ENCODE results near the gene EIF2AK3.
"Not testable (repeated sequence)": the region's sequence is repeated elsewhere in the genome, so short reads cannot be mapped to it uniquely, and the experiment has no call there.

Gene EIF2AK3

DNA sequence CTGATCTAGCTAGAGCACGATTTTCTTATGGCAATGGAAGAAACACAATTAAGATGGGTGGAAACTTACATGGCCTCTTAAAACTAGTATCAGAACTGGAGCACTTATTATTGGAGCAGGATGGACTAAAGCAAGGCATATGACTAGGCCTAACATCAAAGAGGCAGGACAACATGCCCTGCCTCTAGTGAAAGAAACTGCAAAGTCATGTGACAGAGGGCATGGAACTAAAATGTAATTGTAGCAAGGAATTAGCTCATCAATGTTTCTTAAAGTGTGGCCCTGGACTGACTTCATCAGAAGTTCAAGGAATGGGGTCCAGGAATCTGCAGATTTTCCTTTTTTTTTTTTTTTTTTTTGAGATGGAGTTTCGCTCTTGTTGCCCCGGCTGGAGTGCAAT lies 5.3 kb upstream of the EIF2AK3 start:
- DNase-seq: no peak

DNA sequence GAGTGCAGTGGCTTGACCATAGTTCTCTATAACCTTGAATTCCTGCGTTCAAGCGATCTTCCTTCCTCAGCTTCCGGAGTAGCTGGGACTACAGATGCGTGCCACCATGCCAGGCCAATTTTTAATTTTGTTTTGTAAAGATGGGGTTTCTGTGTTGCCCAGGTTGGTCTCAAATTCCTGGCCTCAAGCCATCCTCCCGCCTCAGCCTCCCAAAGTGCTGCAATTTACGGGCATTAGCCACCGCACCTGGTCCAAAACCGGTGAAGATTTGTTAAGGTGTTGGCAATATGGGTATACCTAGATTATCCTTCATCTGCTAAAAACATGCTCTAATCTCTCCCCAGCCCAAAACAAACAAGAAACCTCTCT lies 1.3 kb upstream of the EIF2AK3 start:
- DNase-seq: no peak

GRCh38 chr2:88627856-88628570 lies 749 bp upstream of the EIF2AK3 start:
- DNase-seq: peak; percentile 91

DNA sequence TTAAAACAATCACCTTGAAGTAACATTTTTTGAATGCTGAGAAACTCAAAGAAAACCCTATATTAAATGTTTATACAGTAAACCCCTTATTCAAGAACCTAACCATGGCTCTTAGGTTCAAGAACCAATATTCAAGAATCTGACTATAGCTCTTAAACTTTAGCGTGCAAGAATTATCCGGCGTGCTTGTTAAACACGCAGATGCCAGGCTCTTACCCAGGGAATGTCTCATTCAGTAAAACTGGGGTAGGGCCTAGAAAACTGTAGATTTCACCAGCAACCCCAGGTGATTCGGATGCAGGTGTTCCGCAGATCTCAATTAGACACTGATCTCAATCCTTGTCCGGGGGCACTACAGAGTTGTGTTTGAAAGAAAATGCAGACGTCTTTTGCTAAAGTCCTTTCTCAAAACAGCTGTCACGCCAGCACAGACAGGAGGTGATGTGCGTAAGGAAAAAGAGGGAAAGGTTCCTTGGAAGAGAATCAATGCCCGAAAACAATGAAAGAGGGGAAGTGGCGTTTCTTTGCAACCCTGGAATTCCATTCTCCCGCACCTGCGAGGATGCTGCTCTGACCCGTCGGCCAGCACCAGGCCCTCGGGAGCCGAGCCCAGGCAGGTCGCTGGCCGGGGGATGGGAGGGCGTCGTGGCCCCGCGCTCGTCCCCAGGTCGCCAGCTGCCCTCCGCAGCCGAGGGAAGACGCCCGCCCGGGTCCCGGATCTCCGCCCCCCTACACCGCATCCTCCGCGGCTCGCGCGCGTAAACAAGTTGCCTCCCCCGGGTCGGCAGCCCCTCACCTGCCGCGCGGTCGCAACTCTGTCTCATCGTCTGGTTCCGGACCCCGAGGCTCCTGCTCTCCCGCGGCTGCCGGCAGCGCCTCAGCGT lies 851 bp downstream of the EIF2AK3 start:
- DNase-seq: peak; percentile 82

DNA sequence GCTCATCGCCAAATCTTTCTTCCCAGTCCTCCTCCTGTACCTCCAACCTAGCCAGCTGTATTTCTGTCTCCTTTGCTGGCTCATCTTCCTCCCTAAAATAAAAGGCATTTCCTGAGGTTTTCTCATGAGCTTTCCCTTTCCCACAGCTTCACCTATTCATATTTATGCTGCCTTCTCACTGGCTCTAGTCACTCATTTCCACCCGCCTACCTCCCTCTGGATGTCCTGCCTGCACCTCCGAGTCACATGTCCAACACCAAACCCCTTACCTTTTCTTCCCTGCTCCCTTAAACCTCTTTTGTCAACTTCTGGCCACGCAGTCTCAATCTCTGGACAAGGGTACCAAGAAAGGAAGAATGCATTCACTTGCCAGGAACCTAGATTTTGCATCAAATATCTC lies 2.8 kb downstream of the EIF2AK3 start:
- DNase-seq: no peak

- DNase-seq: not testable (repeated sequence)
These were observed 3.3 kb downstream of the EIF2AK3 start for GRCh38 chr2:88623831-88624465.

- DNase-seq: no peak
These were observed 5.0 kb downstream of the EIF2AK3 start for GRCh38 chr2:88622307-88622706.

DNA sequence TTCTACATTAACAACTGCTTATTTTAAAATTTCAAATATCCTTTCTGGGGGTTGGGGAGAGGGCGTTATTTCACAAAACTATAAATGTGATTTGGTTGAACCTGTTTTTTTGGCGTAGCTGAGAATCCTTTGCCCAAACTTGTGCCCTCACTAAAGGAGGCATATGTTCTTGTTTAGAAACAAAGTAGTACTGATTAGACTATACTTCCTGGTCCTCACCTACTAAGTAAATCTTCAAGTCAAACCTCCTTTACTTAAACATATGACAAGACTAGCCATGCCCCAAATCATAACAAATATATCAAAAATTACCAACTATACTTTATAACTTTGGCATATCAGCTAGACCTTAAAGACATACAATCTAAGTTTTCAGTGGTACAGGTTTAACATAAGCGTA lies 5.8 kb downstream of the EIF2AK3 start:
- DNase-seq: no peak

- no peak for DNase-seq
These were observed 7.2 kb downstream of the EIF2AK3 start for GRCh38 chr2:88620015-88620414.

- no peak for DNase-seq
These were observed 11.4 kb downstream of the EIF2AK3 start for GRCh38 chr2:88615822-88616221.

- no peak for DNase-seq
These were observed 12.6 kb downstream of the EIF2AK3 start for GRCh38 chr2:88614497-88615157.

- DNase-seq: no peak
These were observed 13.3 kb downstream of the EIF2AK3 start for GRCh38 chr2:88613921-88614320.

- DNase-seq: no peak
These were observed 19.1 kb downstream of the EIF2AK3 start for GRCh38 chr2:88608184-88608583.

- no peak for DNase-seq
These were observed 19.8 kb downstream of the EIF2AK3 start for GRCh38 chr2:88607416-88607815.

DNA sequence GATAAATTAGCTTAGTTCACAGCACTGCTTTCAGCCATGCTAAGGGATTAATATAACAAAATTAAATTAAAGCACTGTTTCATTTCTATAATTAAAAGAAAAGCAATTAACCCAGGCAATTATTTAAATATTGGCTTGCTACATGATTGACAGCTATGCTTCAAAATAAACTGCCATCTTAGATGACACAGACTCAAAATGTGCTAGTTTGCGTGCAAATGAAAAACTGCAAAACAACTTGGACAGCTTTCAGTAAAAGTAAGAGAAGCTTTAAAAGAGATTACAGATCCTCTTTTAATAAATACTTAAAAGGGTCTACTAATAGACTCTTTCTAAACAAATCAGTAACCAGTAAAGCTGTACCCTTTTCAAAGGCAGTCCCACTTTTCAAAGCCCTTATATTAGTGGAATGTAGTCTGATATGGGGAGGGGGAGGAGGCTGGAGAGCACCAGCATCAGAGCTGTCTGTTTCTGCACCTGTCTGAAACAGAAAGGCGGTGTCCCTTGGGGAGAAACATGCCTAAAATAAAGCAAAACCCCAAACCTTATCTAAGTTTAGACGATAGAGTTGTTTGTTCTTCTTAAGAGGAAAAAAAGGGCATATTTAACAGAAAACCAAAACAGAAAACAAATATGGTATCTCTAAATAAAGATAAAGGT lies 20.8 kb downstream of the EIF2AK3 start:
- no peak for DNase-seq

GRCh38 chr2:88603146-88603545 lies 24.1 kb downstream of the EIF2AK3 start:
- DNase-seq: no peak

GRCh38 chr2:88602022-88602421 lies 25.2 kb downstream of the EIF2AK3 start:
- DNase-seq: no peak

DNA sequence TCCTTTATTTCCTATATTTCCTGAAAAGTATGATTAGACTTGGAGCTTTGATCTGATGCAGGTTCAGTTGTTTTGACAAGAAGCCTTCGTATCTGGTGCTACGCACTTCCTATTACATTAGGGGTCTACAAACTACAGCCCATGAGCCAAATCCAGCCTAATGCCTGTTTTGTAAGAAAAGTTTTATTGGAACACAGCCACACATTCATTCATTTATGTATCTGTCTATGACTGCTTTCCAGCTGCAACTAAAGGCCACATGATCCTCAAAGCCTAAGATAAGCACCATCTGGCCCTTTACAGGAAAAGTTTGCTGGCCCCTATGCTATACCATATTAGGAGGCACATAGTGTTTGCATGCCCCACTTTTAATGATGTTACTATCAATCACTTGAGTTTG lies 26.0 kb downstream of the EIF2AK3 start:
- no peak for DNase-seq

DNA sequence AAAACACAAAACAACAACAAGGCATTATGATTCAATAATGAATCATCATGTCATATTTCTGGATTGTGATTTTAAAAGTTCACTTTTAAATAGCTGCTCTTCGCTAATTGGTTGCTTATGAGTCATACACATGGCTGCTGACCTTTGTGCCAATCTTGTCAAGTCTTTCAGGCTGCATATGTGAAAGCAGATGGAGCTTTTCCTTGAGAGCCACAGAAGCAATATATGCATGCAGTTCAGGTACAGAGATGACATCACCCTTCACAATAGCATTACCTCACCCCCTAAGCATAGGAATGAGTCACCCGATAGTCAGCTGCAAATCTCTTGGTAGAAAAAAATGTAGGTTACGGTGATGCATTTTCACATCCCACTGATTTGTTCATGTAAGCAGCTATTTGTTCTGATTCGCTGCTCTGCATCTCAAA lies 27.2 kb downstream of the EIF2AK3 start:
- DNase-seq: peak; percentile 69

- no peak for DNase-seq
These were observed 27.7 kb downstream of the EIF2AK3 start for GRCh38 chr2:88599527-88599926.

DNA sequence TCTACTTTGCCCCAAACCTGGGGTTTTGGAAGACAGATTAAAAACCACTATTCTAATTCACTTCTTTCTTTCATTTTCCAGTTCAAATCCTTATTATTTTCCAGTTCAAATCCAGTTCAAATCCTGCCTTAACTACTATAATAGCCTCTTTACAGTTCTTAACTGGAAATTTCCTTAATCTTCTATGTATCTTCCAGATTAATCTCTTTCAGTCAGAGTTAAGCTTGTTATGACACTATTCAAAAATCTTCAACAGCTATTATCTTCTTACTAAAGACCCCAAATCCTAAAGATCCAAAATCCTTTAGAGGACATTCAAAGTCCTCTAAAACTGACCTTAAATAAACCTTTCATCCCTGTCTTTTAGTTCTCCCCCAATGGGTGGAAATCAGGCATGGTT lies 30.1 kb downstream of the EIF2AK3 start:
- no peak for DNase-seq

DNA sequence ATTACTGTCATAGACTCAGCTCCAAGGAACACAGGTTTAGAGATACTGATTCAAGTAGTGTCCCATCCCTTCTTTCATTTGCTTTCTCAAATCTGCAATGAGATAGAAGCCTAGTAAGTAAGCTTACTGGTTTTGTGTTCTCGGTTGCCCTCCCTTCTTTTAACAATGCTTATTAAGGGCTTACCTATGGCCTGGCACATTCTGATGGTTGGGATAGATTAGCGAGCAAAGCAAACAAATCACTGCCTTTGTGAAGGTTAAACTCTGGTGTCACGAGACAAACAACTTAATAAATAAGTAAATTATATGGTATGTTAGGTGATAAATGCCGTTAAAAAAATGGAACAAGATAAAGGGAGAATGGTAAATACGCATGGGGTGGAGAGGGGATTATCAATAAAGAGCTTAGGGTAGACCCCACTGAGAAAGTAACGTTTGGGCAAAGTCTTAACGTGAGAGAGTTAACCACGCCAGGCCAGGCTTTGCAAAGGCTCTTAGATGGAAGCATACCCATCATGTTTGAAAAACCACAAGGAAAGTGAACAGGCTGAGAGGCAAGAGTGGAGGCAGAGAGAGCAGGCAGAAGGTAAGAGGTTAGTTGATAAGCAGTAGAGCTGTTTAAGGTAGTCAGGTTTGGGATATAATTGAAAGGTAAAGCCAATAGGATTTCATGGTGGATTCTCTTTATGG lies 31.0 kb downstream of the EIF2AK3 start:
- no peak for DNase-seq

Measured in activated effector memory CD4-positive, alpha-beta T cell treated with anti-CD3 and anti-CD28 coated beads, Interleukin-2, amount 50 U/mL, for 16 hours (primary cell).